GM12864 (cell line): Measurements from ENCODE around the gene PTPRD.

Source experiments
- DNase-seq: peaks from one replicate; pipeline ENCODE4 v3.0.0-alpha.2; 2011; ENCODE audit warnings: low read depth
- H3K4me3 ChIP-seq: 2 replicates; pipeline ENCODE4 v1.5.1; 2011; ENCODE audit warnings: mild to moderate bottlenecking, low read depth, low read length, control low read depth
- CTCF ChIP-seq: IDR thresholded peaks from 2 replicates; pipeline ENCODE4 v1.5.1; 2011; ENCODE audit warnings: low read depth, mild to moderate bottlenecking, moderate library complexity, low read length, control low read depth, inconsistent platforms; ENCODE audit errors: missing control alignments

The PTPRD gene

GRCh38 chr9:8888591-8888990 lies 1724.2 kb downstream of the PTPRD start:
- H3K4me3 ChIP-seq, result no peak overlapping the region
- no peak for DNase-seq
- TF ChIP-seq CTCF, result no peak

GRCh38 chr9:8887369-8887768 lies 1725.4 kb downstream of the PTPRD start:
- TF ChIP-seq CTCF, result no peak
- no peak for DNase-seq
- H3K4me3 ChIP-seq, result no peak overlapping the region

GRCh38 chr9:8883321-8883720 lies 1729.5 kb downstream of the PTPRD start:
- TF ChIP-seq CTCF, result no peak

GRCh38 chr9:8880060-8880459 lies 1732.7 kb downstream of the PTPRD start:
- no peak overlapping the region for H3K4me3 ChIP-seq
- no peak for TF ChIP-seq CTCF
- no peak for DNase-seq

More at GRCh38 chr9:8883321-8883720, 1729.5 kb downstream of the PTPRD start:
- DNase-seq, result no peak
- H3K4me3 ChIP-seq, result no peak overlapping the region

GRCh38 chr9:8879284-8879683 lies 1733.5 kb downstream of the PTPRD start:
- DNase-seq, result no peak
- no peak overlapping the region for H3K4me3 ChIP-seq
- no peak for TF ChIP-seq CTCF

- no peak overlapping the region for H3K4me3 ChIP-seq
- no peak for TF ChIP-seq CTCF
- DNase-seq, result no peak
Observed at GRCh38 chr9:8877753-8878494, 1734.9 kb downstream of the PTPRD start.

- no peak overlapping the region for H3K4me3 ChIP-seq
- no peak for DNase-seq
- TF ChIP-seq CTCF, result no peak
Observed at GRCh38 chr9:8876303-8876702, 1736.5 kb downstream of the PTPRD start.
